T1000 (cell line): Measurements from ENCODE around the gene GDF9.

Experiments
- DNase-seq: peaks from one replicate; lab custom pipeline; 2025; ENCODE audit warnings: mixed read lengths; lab: John Stamatoyannopoulos, UW

Gene GDF9

GRCh38 chr5:132836852-132837251 lies 29.4 kb downstream of the GDF9 start:
- DNase-seq = no peak

- no peak for DNase-seq
Measured at GRCh38 chr5:132834057-132834456, 32.2 kb downstream of the GDF9 start.

DNA sequence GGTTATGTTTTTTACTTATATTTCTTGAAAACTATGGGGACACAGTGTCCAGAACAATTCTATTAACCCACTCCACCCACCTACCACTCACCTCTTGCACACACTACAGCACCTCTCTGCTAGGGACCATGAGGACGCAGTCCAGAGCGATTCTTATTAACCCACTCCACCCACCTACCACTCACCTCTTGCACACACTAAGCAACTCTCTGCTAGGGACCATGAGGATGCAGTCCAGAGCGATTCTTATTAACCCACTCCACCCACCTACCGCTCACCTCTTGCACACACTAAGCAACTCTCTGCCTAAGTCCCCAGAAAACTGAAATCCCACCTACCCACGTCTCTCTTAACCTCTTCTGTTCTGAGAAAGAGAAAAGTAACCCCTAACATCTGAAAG lies 33.7 kb downstream of the GDF9 start:
- no peak for DNase-seq

DNA sequence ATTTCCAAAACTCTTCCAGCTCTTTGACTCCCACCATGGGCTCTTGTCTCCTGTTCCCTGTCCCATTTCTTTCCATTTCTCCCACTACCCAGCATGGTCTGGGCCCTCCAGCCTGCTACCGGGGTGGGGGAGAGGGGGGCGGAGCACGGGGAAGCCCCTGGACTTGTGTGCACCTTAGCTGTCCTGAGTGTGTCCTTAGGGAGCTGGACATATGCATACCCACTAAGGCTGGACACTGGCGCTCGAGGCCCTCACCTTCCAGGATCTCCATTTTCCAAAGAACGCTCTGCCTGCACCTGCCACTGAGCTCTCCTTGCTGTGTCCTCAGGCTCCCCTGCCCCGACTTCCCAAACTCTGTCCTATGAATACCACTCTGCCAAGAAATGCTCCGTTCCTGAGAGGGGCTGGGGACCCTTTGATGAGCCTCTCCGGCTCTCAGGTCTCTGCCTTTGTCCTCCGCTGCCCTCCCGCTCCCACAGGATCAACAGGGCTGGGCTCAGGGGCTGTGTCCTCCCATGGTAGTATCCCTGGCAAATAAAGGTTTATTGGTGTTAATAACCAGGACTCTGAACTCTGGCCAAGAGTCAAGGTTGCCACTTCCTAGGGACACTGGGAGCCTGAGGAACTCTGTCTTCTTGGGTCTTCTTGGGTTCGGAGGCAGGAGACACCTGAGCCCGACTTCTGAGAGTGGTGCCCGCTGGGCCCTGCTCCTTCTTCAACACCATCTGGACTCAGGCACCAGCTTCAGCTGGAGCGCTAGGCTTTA lies 35.0 kb downstream of the GDF9 start:
- DNase-seq = no peak

DNA sequence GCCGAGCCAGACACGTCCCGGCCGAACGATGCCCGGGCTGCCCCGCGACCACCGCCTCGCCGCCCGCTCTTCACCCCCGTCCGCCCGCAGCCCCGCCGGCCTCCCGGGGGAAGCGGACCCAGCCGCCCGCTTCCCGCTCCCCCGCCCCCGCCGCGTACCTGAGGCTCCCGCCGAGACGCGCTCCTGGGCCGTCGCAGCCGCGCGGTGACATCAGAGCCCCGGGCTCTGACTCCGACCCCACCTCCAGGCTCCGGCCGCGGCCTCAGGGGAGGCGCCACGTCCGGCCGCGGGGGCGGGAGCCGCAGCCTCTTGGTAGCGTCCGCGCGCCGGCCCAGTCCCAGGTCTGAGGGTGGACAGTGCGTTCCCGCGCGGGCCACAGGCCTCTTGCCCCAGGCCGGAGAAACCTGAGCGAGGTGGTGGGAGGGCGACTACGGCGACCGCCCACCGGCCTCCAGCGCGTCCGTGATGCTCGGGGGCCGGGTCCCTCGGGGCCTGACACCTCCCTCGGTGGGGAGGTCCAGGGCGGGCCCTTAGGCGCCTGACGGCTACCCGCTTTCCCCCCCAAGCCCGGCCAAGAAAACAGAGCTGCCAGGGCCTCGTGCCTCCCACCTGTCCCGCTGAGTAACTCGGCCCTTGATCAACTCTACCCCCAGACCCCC lies 35.7 kb downstream of the GDF9 start, which contains the start of gene SHROOM1:
Gene SHROOM1 (minus strand): TSS at position 212 of the 659 bp plus-strand sequence. CDS start 4,507 bp downstream, outside the sequence.
- DNase-seq = no peak

GRCh38 chr5:132829742-132830435 lies 36.4 kb downstream of the GDF9 start:
- peak; percentile 43 for DNase-seq

- no peak for DNase-seq
Measured at GRCh38 chr5:132828846-132829494, 37.3 kb downstream of the GDF9 start.

DNA sequence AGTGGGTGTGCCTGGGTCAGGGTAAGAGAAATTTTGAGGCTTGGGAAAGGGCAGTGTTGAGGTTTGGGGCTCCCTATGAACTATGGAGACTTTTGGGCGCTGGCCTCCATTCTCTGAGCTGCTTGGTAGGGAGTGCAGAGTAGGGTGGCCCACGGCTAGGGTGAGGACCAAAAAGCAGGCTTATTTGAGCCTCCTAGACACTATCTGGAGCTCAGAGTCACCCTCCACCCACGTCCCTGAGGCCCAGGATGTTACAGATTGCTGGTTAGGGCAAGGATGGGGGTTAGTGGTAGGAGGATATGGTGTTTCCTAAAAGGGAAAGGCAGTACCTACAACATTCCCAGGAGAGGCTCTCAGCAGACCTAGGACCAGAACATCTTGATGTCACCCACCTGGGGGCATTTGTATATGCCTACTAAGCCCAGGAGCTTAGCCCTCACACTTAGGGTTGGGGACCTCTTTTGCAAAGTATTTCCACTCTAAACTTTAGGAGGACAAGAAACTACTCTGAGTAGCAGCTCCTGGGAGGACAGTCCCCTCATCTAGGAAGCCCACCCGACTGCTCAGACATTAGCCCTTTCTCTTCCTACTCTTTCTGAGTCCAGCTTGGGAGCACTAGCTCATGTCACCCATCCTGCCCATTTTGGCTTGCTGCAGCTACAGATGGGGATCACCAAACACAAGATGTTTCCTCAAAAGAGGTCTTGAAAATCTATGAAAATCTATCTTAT lies 38.2 kb downstream of the GDF9 start:
- no peak for DNase-seq

DNA sequence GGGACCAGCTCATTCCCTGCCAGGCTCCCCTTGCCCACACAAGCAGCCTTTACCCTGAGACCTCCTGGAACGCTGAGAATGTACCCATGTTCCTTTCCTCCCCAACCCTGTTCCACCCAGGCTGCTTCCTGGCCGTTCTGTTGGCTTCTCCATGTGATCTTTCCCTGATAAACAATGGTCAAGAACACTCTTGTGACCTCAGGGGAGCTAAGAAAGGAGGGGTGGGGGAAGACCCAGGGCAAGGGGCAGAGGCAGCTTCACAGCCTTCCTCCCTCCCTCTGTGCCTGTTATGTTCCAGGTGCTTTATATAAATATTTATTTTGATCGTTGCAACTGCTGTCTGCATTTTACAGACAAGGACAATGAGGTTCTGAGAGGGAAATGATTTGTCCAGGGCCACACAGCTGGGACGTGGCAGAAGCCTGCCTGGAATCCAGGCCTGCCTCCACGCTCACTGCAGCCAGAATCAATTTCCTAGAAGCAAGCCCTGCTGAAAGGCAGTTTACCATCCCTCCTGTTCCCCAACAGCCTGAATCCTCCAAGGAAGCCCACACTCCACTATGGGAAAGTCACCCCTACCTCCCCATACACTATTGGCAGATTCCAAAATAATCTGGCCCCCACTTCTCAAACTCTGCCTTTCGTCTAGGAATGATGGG lies 39.7 kb downstream of the GDF9 start:
- DNase-seq = no peak

DNA sequence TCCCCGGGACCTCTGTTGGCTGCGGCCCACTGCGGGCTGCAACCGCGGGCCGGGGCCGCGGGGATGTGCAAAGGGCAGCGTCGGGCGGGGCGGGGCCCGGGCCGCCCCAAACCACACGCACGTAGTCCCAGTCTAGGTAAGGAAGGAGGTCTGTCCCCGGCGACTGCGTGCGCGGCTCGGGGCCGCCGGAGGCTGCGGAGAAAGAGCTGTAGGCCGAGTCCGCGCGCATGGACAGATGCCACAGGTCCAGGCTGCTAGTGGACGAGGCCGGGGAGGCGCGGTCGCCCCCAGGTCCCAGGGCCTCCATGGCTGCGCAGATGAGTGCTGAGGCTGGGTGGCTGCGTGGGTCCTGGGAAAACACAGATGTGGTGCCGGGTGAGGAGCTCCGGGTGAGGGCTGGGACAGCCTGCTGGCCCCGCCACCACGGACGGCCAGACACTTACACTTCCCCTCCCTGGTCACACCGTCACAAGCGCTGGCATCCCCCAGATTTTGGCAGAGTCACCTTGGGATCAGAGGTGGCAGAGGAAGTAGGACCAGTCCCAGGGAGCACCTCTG lies 40.4 kb downstream of the GDF9 start:
- DNase-seq = no peak

- DNase-seq = no peak
Measured at GRCh38 chr5:132825033-132825833, 41.0 kb downstream of the GDF9 start.

- no peak for DNase-seq
Measured at GRCh38 chr5:132824426-132824825, 41.8 kb downstream of the GDF9 start.

GRCh38 chr5:132823481-132824050 lies 42.7 kb downstream of the GDF9 start:
- no peak for DNase-seq

GRCh38 chr5:132822650-132823480 lies 43.4 kb downstream of the GDF9 start:
- no peak for DNase-seq

DNA sequence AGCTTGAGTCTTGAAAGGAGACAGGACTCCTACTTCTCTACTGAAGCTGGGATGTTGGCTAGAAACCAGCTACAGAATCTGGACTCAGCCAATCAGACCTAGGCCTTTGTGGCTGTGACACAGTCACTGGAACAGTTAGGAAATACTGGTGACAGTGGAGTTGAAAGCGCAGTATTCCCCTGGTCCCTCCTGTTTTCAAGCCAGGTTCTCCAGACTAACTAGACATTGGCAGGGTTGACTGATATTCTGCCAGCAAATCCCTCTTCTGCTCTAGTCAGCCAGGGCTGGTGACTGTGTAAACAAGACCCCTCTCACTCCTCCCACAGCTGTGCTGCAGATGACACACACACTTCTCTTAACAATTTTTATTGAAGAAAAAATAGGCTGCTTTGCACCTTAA lies 44.5 kb downstream of the GDF9 start:
- no peak for DNase-seq

DNA sequence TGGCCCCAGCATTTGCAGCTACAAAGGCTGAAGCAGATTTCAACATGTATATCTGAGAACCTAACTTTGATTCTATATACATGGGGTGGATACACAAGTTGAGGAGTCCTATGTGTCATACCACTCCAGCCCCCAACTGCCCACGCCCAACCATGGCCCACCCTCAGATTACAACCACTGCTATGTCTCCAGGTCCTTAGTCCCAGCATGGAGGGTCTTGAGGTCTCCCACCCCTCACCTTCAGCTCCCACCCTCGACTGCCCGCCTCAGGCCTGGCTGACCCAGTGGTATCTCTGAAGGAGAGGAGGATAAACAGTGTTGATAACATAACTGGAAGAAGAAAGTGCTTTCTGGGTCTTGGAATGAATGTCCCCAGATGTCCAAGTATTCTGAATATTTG lies 44.9 kb downstream of the GDF9 start:
- DNase-seq = no peak

- peak; percentile 74 for DNase-seq
Measured at GRCh38 chr5:132820162-132820754, 46.0 kb downstream of the GDF9 start.

DNA sequence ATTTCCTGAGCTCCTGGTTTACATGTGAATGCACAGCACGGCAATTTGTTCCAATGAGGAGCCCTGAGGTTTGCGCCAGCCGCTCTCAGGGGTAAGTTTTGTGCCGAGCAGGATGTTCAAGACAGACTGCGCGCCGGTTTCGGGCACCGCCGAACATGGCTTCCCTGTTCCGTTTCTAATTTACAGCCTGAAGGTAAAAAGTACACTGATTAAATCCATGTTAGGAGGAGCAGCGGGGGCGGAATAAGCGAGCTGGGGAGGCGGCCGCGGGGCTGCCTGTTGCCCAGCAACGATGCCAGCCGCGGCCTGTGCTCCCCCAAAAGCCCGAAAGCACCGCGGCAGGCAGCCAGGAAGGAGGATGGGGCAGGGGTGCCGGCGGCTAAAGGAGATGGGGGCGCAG lies 46.8 kb downstream of the GDF9 start:
- DNase-seq = no peak
